ENCODE data around the gene ATF1.

GRCh38 chr12:50763639-50764285, at the start of gene ATF1:
- TF ChIP-seq CTCF (IDR thresholded peaks at IDR 0.05) (peak in 1 of 3 experiments; percentile 26), POLR2AphosphoS5 (IDR thresholded peaks at IDR 0.05) (peak; percentile 95 to 96), POLR2A (IDR thresholded peaks at IDR 0.05; ENCODE audit: low read depth) (peak; percentile 75), EP300 (IDR thresholded peaks at IDR 0.05) (no peak)
